ENCODE data around the gene ME3. TPM values are rescaled to one million over a fixed set of nuclear protein-coding genes. Genes with fewer than 3 reads are reported as not detected.
A peak's percentile ranks its signal among the peaks of the same experiment; 100 is the strongest.

Gene ME3
- polyA plus RNA-seq, 4 donors: 5.1 to 21.4 (median 7.3) TPM

- peaks cover 0 to 21% (median 1%) of the 10 kb centered on the region in 3 donors for H3K4me1 ChIP-seq (ENCODE audit: control insufficient read depth in 3 of 3, insufficient read depth in 2 of 3, low read depth in 1 of 3, low read length in 2 of 3)
- DNase-seq (no peak), FAIRE-seq (no peak)
- H3K36me3 ChIP-seq (ENCODE audit: control insufficient read depth in 3 of 3, insufficient read depth in 2 of 3, low read depth in 1 of 3, low read length in 3 of 3): no peaks in the 10 kb centered on the region
- H3K27ac ChIP-seq (ENCODE audit: low read depth in 1 of 3, low read length in 2 of 3): peak overlapping the region in 1 of 3 donors; percentile 78
- no peak overlapping the region for H3K4me3 ChIP-seq (ENCODE audit: low read depth in 1 of 3, low read length in 3 of 3)
- no peaks in the 10 kb centered on the region for H3K27me3 ChIP-seq (ENCODE audit: control insufficient read depth in 3 of 3, insufficient read depth in 3 of 3, low read length in 3 of 3)
- 94 to 97% (median 95%) methylated on average over 2 of the region's 2 CpGs for WGBS, 3 donors
- H3K9me3 ChIP-seq (ENCODE audit: control insufficient read depth in 2 of 2, insufficient read depth in 1 of 2, low read depth in 1 of 2, low read length in 1 of 2): peaks cover 0 to 11% of the 10 kb centered on the region in 2 donors
Observed at GRCh38 chr11:86595955-86596354, 76.5 kb downstream of the ME3 start.

GRCh38 chr11:86595451-86595850 is 77.0 kb downstream of the ME3 start:
- FAIRE-seq: no peak
- Histone ChIP-seq H3K27ac (ENCODE audit: low read depth in 1 of 3, low read length in 2 of 3) (peak overlapping the region in 1 of 3 donors; percentile 78), H3K4me1 (ENCODE audit: control insufficient read depth in 3 of 3, insufficient read depth in 2 of 3, low read depth in 1 of 3, low read length in 2 of 3) (peaks cover 0 to 21% (median 1%) of the 10 kb centered on the region in 3 donors), H3K36me3 (ENCODE audit: control insufficient read depth in 3 of 3, insufficient read depth in 2 of 3, low read depth in 1 of 3, low read length in 3 of 3) (no peaks in the 10 kb centered on the region), H3K27me3 (ENCODE audit: control insufficient read depth in 3 of 3, insufficient read depth in 3 of 3, low read length in 3 of 3) (no peaks in the 10 kb centered on the region), H3K4me3 (ENCODE audit: low read depth in 1 of 3, low read length in 3 of 3) (no peak overlapping the region), H3K9me3 (ENCODE audit: control insufficient read depth in 2 of 2, insufficient read depth in 1 of 2, low read depth in 1 of 2, low read length in 1 of 2) (peaks cover 0 to 11% of the 10 kb centered on the region in 2 donors)
- WGBS, 3 donors: 71 to 99% (median 93%) methylated on average over 3 of the region's 3 CpGs
- peak; percentile 84 to 85 for DNase-seq

GRCh38 chr11:86594746-86595145 is 77.7 kb downstream of the ME3 start:
- peaks cover 0 to 11% of the 10 kb centered on the region in 2 donors for H3K9me3 ChIP-seq (ENCODE audit: control insufficient read depth in 2 of 2, insufficient read depth in 1 of 2, low read depth in 1 of 2, low read length in 1 of 2)
- H3K36me3 ChIP-seq (ENCODE audit: control insufficient read depth in 3 of 3, insufficient read depth in 2 of 3, low read depth in 1 of 3, low read length in 3 of 3): no peaks in the 10 kb centered on the region
- peaks cover 0 to 21% (median 1%) of the 10 kb centered on the region in 3 donors for H3K4me1 ChIP-seq (ENCODE audit: control insufficient read depth in 3 of 3, insufficient read depth in 2 of 3, low read depth in 1 of 3, low read length in 2 of 3)
- no peak overlapping the region for H3K27ac ChIP-seq (ENCODE audit: low read depth in 1 of 3, low read length in 2 of 3)
- H3K27me3 ChIP-seq (ENCODE audit: control insufficient read depth in 3 of 3, insufficient read depth in 3 of 3, low read length in 3 of 3): no peaks in the 10 kb centered on the region
- DNase-seq: no peak
- no peak overlapping the region for H3K4me3 ChIP-seq (ENCODE audit: low read depth in 1 of 3, low read length in 3 of 3)
- FAIRE-seq: no peak

- FAIRE-seq (no peak), DNase-seq (no peak)
- Histone ChIP-seq H3K36me3 (ENCODE audit: control insufficient read depth in 3 of 3, insufficient read depth in 2 of 3, low read depth in 1 of 3, low read length in 3 of 3) (no peaks in the 10 kb centered on the region), H3K4me3 (ENCODE audit: low read depth in 1 of 3, low read length in 3 of 3) (no peak overlapping the region), H3K9me3 (ENCODE audit: control insufficient read depth in 2 of 2, insufficient read depth in 1 of 2, low read depth in 1 of 2, low read length in 1 of 2) (peaks cover 0 to 11% of the 10 kb centered on the region in 2 donors), H3K27me3 (ENCODE audit: control insufficient read depth in 3 of 3, insufficient read depth in 3 of 3, low read length in 3 of 3) (no peaks in the 10 kb centered on the region), H3K4me1 (ENCODE audit: control insufficient read depth in 3 of 3, insufficient read depth in 2 of 3, low read depth in 1 of 3, low read length in 2 of 3) (peaks cover 0 to 21% (median 1%) of the 10 kb centered on the region in 3 donors), H3K27ac (ENCODE audit: low read depth in 1 of 3, low read length in 2 of 3) (peak overlapping the region in 1 of 3 donors; percentile 75)
- 57 to 62% (median 61%) methylated on average over 4 of the region's 4 CpGs for WGBS, 3 donors
Observed at GRCh38 chr11:86593833-86594232, 78.6 kb downstream of the ME3 start.

- peaks cover 0 to 21% (median 1%) of the 10 kb centered on the region in 3 donors for H3K4me1 ChIP-seq (ENCODE audit: control insufficient read depth in 3 of 3, insufficient read depth in 2 of 3, low read depth in 1 of 3, low read length in 2 of 3)
- no peak overlapping the region for H3K4me3 ChIP-seq (ENCODE audit: low read depth in 1 of 3, low read length in 3 of 3)
- H3K27ac ChIP-seq (ENCODE audit: low read depth in 1 of 3, low read length in 2 of 3): peak overlapping the region; percentile 22 to 75 (median 49)
- peaks cover 0 to 2% of the 10 kb centered on the region in 2 donors for H3K9me3 ChIP-seq (ENCODE audit: control insufficient read depth in 2 of 2, insufficient read depth in 1 of 2, low read depth in 1 of 2, low read length in 1 of 2)
- WGBS, 3 donors: 25 to 43% (median 37%) methylated on average over 5 of the region's 5 CpGs
- FAIRE-seq (no peak), DNase-seq (peak; percentile 97 to 99)
- H3K27me3 ChIP-seq (ENCODE audit: control insufficient read depth in 3 of 3, insufficient read depth in 3 of 3, low read length in 3 of 3): no peaks in the 10 kb centered on the region
- no peaks in the 10 kb centered on the region for H3K36me3 ChIP-seq (ENCODE audit: control insufficient read depth in 3 of 3, insufficient read depth in 2 of 3, low read depth in 1 of 3, low read length in 3 of 3)
Observed at GRCh38 chr11:86592659-86593451, 79.6 kb downstream of the ME3 start.

GRCh38 chr11:86592047-86592591 is 80.3 kb downstream of the ME3 start:
- no peak for FAIRE-seq
- WGBS, 3 donors: 0 to 54% (median 25%) methylated on average over 1 of the region's 1 CpG
- H3K4me3 ChIP-seq (ENCODE audit: low read depth in 1 of 3, low read length in 3 of 3): no peak overlapping the region
- H3K9me3 ChIP-seq (ENCODE audit: control insufficient read depth in 2 of 2, insufficient read depth in 1 of 2, low read depth in 1 of 2, low read length in 1 of 2): no peaks in the 10 kb centered on the region
- no peaks in the 10 kb centered on the region for H3K27me3 ChIP-seq (ENCODE audit: control insufficient read depth in 3 of 3, insufficient read depth in 3 of 3, low read length in 3 of 3)
- no peak for DNase-seq
- H3K4me1 ChIP-seq (ENCODE audit: control insufficient read depth in 3 of 3, insufficient read depth in 2 of 3, low read depth in 1 of 3, low read length in 2 of 3): peaks cover 0 to 21% (median 1%) of the 10 kb centered on the region in 3 donors
- H3K36me3 ChIP-seq (ENCODE audit: control insufficient read depth in 3 of 3, insufficient read depth in 2 of 3, low read depth in 1 of 3, low read length in 3 of 3): peaks cover 0 to 2% (median 0%) of the 10 kb centered on the region in 3 donors
- peak overlapping the region in 2 of 3 donors; percentile 49 to 75 for H3K27ac ChIP-seq (ENCODE audit: low read depth in 1 of 3, low read length in 2 of 3)

- WGBS, 3 donors: 87 to 95% (median 87%) methylated on average over 4 of the region's 4 CpGs
- H3K4me1 ChIP-seq (ENCODE audit: control insufficient read depth in 3 of 3, insufficient read depth in 2 of 3, low read depth in 1 of 3, low read length in 2 of 3): peaks cover 0 to 21% (median 1%) of the 10 kb centered on the region in 3 donors
- H3K27ac ChIP-seq (ENCODE audit: low read depth in 1 of 3, low read length in 2 of 3): peak overlapping the region in 1 of 3 donors; percentile 75
- no peak for DNase-seq
- H3K9me3 ChIP-seq (ENCODE audit: control insufficient read depth in 2 of 2, insufficient read depth in 1 of 2, low read depth in 1 of 2, low read length in 1 of 2): no peaks in the 10 kb centered on the region
- no peak overlapping the region for H3K4me3 ChIP-seq (ENCODE audit: low read depth in 1 of 3, low read length in 3 of 3)
- no peak for FAIRE-seq
- peaks cover 0 to 4% (median 0%) of the 10 kb centered on the region in 3 donors for H3K36me3 ChIP-seq (ENCODE audit: control insufficient read depth in 3 of 3, insufficient read depth in 2 of 3, low read depth in 1 of 3, low read length in 3 of 3)
- H3K27me3 ChIP-seq (ENCODE audit: control insufficient read depth in 3 of 3, insufficient read depth in 3 of 3, low read length in 3 of 3): no peaks in the 10 kb centered on the region
Observed at GRCh38 chr11:86591631-86592030, 80.8 kb downstream of the ME3 start.

- Histone ChIP-seq H3K9me3 (ENCODE audit: control insufficient read depth in 2 of 2, insufficient read depth in 1 of 2, low read depth in 1 of 2, low read length in 1 of 2) (no peaks in the 10 kb centered on the region), H3K4me1 (ENCODE audit: control insufficient read depth in 3 of 3, insufficient read depth in 2 of 3, low read depth in 1 of 3, low read length in 2 of 3) (peaks cover 0 to 13% (median 1%) of the 10 kb centered on the region in 3 donors), H3K36me3 (ENCODE audit: control insufficient read depth in 3 of 3, insufficient read depth in 2 of 3, low read depth in 1 of 3, low read length in 3 of 3) (peaks cover 0 to 4% (median 0%) of the 10 kb centered on the region in 3 donors), H3K4me3 (ENCODE audit: low read depth in 1 of 3, low read length in 3 of 3) (no peak overlapping the region), H3K27ac (ENCODE audit: low read depth in 1 of 3, low read length in 2 of 3) (no peak overlapping the region), H3K27me3 (ENCODE audit: control insufficient read depth in 3 of 3, insufficient read depth in 3 of 3, low read length in 3 of 3) (no peaks in the 10 kb centered on the region)
- DNase-seq (no peak), FAIRE-seq (no peak)
- WGBS, 3 donors: 92 to 95% (median 94%) methylated on average over 7 of the region's 7 CpGs
Observed at GRCh38 chr11:86589856-86590589, 82.4 kb downstream of the ME3 start.
